Measurements from ENCODE around the gene C5orf15.
"Not testable (repeated sequence)": the region's sequence is repeated elsewhere in the genome, so short reads cannot be mapped to it uniquely, and the experiment has no call there.

Gene C5orf15

DNA sequence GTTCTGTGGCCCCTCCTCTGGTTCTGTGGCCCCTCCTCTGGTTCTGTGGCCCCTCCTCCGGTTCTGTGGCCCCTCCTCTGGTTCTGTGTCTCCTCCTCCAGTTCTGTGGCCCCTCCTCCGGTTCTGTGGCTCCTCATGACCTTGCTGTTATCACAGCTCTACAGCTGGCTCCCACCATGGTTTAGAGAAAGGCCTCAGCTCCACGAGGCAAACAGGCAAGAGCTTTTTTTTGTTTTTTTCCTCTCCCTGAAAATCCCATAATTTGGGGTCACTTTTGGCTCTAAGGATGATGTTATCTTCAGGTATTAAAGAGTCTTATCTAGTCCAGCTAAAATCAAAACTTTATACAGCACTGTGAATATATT, 31.8 kb downstream of the C5orf15 start:
- Histone ChIP-seq H3K4me2 (ENCODE audit: low read length) (no peak overlapping the region), H3K27ac (ENCODE audit: low read depth, low read length, poor library complexity, severe bottlenecking) (no peak overlapping the region), H4K20me1 (ENCODE audit: insufficient read depth, low read length) (no peaks in the 10 kb centered on the region), H2AFZ (ENCODE audit: low read length) (no peak overlapping the region), H3K27me3 (ENCODE audit: insufficient read depth, low read length) (peaks cover 4% of the 10 kb centered on the region; the same call in 1 of the 2 replicates), H3K9me3 (ENCODE audit: low read length) (no peaks in the 10 kb centered on the region), H3K9me2 (ENCODE audit: low read depth, low read length) (no peaks in the 10 kb centered on the region), H3K9ac (ENCODE audit: low read length) (no peak overlapping the region), H3K4me3 (ENCODE audit: low read depth, low read length, poor library complexity, severe bottlenecking) (no peak overlapping the region), H3K4me1 (ENCODE audit: insufficient read depth, low read length, severe bottlenecking) (peaks cover 6% of the 10 kb centered on the region), H3F3A (ENCODE audit: insufficient read depth, low read length) (no peaks in the 10 kb centered on the region), H3K79me2 (ENCODE audit: insufficient read depth, low read length) (no peaks in the 10 kb centered on the region), H3K36me3 (ENCODE audit: insufficient read depth, low read length) (no peaks in the 10 kb centered on the region)
- no peak for TF ChIP-seq EZH2 (IDR thresholded peaks at IDR 0.05; ENCODE audit: borderline replicate concordance, low read length)
- TF ChIP-seq, protein P1, sequence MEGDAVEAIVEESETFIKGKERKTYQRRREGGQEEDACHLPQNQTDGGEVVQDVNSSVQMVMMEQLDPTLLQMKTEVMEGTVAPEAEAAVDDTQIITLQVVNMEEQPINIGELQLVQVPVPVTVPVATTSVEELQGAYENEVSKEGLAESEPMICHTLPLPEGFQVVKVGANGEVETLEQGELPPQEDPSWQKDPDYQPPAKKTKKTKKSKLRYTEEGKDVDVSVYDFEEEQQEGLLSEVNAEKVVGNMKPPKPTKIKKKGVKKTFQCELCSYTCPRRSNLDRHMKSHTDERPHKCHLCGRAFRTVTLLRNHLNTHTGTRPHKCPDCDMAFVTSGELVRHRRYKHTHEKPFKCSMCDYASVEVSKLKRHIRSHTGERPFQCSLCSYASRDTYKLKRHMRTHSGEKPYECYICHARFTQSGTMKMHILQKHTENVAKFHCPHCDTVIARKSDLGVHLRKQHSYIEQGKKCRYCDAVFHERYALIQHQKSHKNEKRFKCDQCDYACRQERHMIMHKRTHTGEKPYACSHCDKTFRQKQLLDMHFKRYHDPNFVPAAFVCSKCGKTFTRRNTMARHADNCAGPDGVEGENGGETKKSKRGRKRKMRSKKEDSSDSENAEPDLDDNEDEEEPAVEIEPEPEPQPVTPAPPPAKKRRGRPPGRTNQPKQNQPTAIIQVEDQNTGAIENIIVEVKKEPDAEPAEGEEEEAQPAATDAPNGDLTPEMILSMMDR (IDR thresholded peaks at IDR 0.05; ENCODE audit: low read length) = no peak

DNA sequence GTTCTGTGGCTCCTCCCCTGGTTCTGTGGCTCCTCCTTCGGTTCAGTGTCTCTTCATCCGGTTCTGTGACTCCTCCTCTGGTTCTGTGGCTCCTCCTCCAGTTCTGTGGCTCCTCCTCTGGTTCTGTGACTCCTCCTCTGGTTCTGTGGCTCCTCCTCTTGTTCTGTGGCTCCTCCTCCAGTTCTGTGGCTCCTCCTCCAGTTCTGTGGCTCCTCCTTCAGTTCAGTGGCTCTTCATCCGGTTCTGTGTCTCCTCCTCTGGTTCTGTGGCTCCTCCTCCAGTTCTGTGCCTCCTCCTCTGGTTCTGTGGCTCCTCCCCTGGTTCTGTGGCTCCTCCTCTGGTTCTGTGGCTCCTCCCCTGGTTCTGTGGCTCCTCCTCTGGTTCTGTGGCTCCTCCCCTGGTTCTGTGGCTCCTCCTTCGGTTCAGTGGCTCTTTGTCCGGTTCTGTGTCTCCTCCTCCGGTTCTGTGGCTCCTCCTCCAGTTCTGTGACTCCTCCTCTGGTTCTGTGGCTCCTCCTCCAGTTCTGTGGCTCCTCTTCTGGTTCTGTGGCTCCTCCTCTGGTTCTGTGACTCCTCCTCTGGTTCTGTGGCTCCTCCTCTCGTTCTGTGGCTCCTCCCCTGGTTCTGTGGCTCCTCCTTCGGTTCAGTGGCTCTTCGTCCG, 32.3 kb downstream of the C5orf15 start:
- not testable (repeated sequence) for H3K4me3 ChIP-seq (ENCODE audit: low read depth, low read length, poor library complexity, severe bottlenecking); H3K9me3 ChIP-seq (ENCODE audit: low read length); H3K4me2 ChIP-seq (ENCODE audit: low read length); H3F3A ChIP-seq (ENCODE audit: insufficient read depth, low read length); H3K27ac ChIP-seq (ENCODE audit: low read depth, low read length, poor library complexity, severe bottlenecking); H2AFZ ChIP-seq (ENCODE audit: low read length); H3K9ac ChIP-seq (ENCODE audit: low read length); H3K4me1 ChIP-seq (ENCODE audit: insufficient read depth, low read length, severe bottlenecking); H4K20me1 ChIP-seq (ENCODE audit: insufficient read depth, low read length); H3K79me2 ChIP-seq (ENCODE audit: insufficient read depth, low read length); H3K36me3 ChIP-seq (ENCODE audit: insufficient read depth, low read length); H3K27me3 ChIP-seq (ENCODE audit: insufficient read depth, low read length); H3K9me2 ChIP-seq (ENCODE audit: low read depth, low read length)

DNA sequence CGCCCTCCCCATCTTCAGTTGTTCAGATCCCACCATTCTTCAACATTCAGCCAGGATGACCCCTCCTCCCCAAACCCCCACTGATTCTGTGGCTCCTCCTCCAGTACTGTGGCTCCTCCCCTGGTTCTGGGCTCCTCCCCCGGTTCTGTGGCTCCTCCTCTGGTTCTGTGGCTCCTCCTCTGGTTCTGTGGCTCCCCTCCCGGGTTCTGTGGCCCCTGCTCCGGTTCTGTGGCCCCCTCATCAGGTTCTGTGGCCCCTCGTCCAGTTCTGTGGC, 32.8 kb downstream of the C5orf15 start:
- Histone ChIP-seq H3K79me2 (ENCODE audit: insufficient read depth, low read length) (no peaks in the 10 kb centered on the region), H3K27ac (ENCODE audit: low read depth, low read length, poor library complexity, severe bottlenecking) (no peak overlapping the region), H3F3A (ENCODE audit: insufficient read depth, low read length) (no peaks in the 10 kb centered on the region), H3K9me3 (ENCODE audit: low read length) (no peaks in the 10 kb centered on the region), H3K36me3 (ENCODE audit: insufficient read depth, low read length) (no peaks in the 10 kb centered on the region), H3K4me1 (ENCODE audit: insufficient read depth, low read length, severe bottlenecking) (peaks cover 6% of the 10 kb centered on the region), H3K27me3 (ENCODE audit: insufficient read depth, low read length) (peaks cover 4% of the 10 kb centered on the region; the same call in 1 of the 2 replicates), H4K20me1 (ENCODE audit: insufficient read depth, low read length) (no peaks in the 10 kb centered on the region), H3K4me3 (ENCODE audit: low read depth, low read length, poor library complexity, severe bottlenecking) (no peak overlapping the region), H3K9me2 (ENCODE audit: low read depth, low read length) (no peaks in the 10 kb centered on the region), H3K9ac (ENCODE audit: low read length) (no peak overlapping the region), H2AFZ (ENCODE audit: low read length) (no peak overlapping the region), H3K4me2 (ENCODE audit: low read length) (no peak overlapping the region)
- no peak for TF ChIP-seq EZH2 (IDR thresholded peaks at IDR 0.05; ENCODE audit: borderline replicate concordance, low read length)
- TF ChIP-seq, protein P1 (IDR thresholded peaks at IDR 0.05; ENCODE audit: low read length) = no peak

Measured in OCI-LY1 (cell line).